Measurements from ENCODE around the gene RAD51B.

DNA sequence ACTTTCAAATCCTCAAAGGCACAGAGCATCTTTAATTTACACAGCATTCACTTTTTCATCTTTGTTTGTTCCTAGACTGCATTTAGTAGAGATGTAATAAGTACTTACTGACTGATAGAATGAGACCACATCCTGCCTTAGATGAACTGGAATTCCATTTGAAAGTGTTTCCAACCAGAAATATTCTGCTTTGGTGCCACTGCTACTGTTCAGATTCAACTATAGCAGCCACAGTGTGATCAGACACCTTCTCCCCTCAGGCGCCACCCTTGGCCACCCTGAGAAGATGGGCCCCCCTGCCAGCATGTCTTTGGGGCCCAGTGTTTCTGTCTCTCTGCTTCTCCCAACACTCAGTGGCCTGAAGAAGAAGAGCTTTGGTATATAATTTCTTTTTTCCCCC, 449.1 kb downstream of the RAD51B start:
- TF ChIP-seq POLR2A (IDR thresholded peaks at IDR 0.05; ENCODE audit: borderline replicate concordance, extremely low read depth, insufficient read depth, insufficient read length) (no peak), CTCF (IDR thresholded peaks at IDR 0.05 in 2 of 3, conservative IDR thresholded peaks at IDR 0.05 in 1 of 3; ENCODE audit: borderline replicate concordance in 1 of 3, insufficient read depth in 1 of 3, low read depth in 2 of 3, low read length in 2 of 3) (no peak), TCF7L2 (IDR thresholded peaks at IDR 0.05; ENCODE audit: borderline replicate concordance, extremely low read depth, insufficient read depth, insufficient read length) (no peak), SP1 (IDR thresholded peaks at IDR 0.05; ENCODE audit: low read depth) (no peak), YY1 (IDR thresholded peaks at IDR 0.05; ENCODE audit: extremely low read depth, insufficient replicate concordance, low read depth, low read length) (no peak), POLR2AphosphoS5 (IDR thresholded peaks at IDR 0.05; ENCODE audit: low read depth, low read length) (no peak), RAD21 (IDR thresholded peaks at IDR 0.05; ENCODE audit: low read depth) (no peak), CBX3 (IDR thresholded peaks at IDR 0.05; ENCODE audit: low read depth) (no peak), CEBPB (IDR thresholded peaks at IDR 0.05; ENCODE audit: low read depth) (no peak), ZFX (IDR thresholded peaks at IDR 0.05) (no peak), EZH2phosphoT487 (IDR thresholded peaks at IDR 0.05; ENCODE audit: borderline replicate concordance) (no peak)
- TF ChIP-seq, protein P1, sequence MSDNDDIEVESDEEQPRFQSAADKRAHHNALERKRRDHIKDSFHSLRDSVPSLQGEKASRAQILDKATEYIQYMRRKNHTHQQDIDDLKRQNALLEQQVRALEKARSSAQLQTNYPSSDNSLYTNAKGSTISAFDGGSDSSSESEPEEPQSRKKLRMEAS (IDR thresholded peaks at IDR 0.05), result no peak
- TF ChIP-seq, protein P2, sequence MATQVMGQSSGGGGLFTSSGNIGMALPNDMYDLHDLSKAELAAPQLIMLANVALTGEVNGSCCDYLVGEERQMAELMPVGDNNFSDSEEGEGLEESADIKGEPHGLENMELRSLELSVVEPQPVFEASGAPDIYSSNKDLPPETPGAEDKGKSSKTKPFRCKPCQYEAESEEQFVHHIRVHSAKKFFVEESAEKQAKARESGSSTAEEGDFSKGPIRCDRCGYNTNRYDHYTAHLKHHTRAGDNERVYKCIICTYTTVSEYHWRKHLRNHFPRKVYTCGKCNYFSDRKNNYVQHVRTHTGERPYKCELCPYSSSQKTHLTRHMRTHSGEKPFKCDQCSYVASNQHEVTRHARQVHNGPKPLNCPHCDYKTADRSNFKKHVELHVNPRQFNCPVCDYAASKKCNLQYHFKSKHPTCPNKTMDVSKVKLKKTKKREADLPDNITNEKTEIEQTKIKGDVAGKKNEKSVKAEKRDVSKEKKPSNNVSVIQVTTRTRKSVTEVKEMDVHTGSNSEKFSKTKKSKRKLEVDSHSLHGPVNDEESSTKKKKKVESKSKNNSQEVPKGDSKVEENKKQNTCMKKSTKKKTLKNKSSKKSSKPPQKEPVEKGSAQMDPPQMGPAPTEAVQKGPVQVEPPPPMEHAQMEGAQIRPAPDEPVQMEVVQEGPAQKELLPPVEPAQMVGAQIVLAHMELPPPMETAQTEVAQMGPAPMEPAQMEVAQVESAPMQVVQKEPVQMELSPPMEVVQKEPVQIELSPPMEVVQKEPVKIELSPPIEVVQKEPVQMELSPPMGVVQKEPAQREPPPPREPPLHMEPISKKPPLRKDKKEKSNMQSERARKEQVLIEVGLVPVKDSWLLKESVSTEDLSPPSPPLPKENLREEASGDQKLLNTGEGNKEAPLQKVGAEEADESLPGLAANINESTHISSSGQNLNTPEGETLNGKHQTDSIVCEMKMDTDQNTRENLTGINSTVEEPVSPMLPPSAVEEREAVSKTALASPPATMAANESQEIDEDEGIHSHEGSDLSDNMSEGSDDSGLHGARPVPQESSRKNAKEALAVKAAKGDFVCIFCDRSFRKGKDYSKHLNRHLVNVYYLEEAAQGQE (IDR thresholded peaks at IDR 0.05; ENCODE audit: low read depth), result no peak

Data from HCT116 (cell line).